GM23338 (cell line): Measurements from ENCODE around the gene RAB5IF. TPM values are rescaled to one million over a fixed set of nuclear protein-coding genes. Genes with fewer than 3 reads are reported as not detected.
A peak's percentile ranks its signal among the peaks of the same experiment; 100 is the strongest.

Experiments used
- ATAC-seq: fragments of 200-7000 bp; cut with Tn5 transposase; 3 replicates; pipeline ENCODE4 v1.9.1; 2020
- DNase-seq: peaks from one replicate; pipeline ENCODE4 v3.0.0-alpha.2; 2015; ENCODE audit warnings: low spot score
- H2AFZ ChIP-seq: fragments of 200-600 bp; sonication (generic); 2 replicates; pipeline ENCODE4 v1.8.0; 2016; ENCODE audit warnings: antibody characterized with exemption, mild to moderate bottlenecking, moderate library complexity
- H3F3A ChIP-seq: fragments of 200-600 bp; sonication (generic); replicated peaks from 2 replicates; pipeline ENCODE4 v1.8.0; 2017; ENCODE audit warnings: antibody characterized with exemption, mixed run types, low read depth
- H3K27ac ChIP-seq: fragments of 200-600 bp; sonication (generic); 2 replicates; pipeline ENCODE4 v1.6.1; 2016; ENCODE audit warnings: low read depth
- H3K27me3 ChIP-seq: fragments of 200-600 bp; sonication (generic); 2 replicates; pipeline ENCODE4 v1.8.0; 2016; ENCODE audit warnings: mild to moderate bottlenecking, mixed run types, moderate library complexity; ENCODE audit not compliant: insufficient read depth
- H3K36me3 ChIP-seq: fragments of 200-600 bp; sonication (generic); 2 replicates; pipeline ENCODE4 v1.8.0; 2016; ENCODE audit warnings: mild to moderate bottlenecking; ENCODE audit not compliant: insufficient read depth
- H3K4me1 ChIP-seq: fragments of 200-600 bp; sonication (generic); 2 replicates; pipeline ENCODE4 v1.8.0; 2016; ENCODE audit warnings: mild to moderate bottlenecking, moderate library complexity; ENCODE audit not compliant: insufficient read depth
- H3K4me2 ChIP-seq: fragments of 200-600 bp; sonication (generic); 2 replicates; pipeline ENCODE4 v1.7.1; 2017; ENCODE audit warnings: mixed run types
- H3K4me3 ChIP-seq: fragments of 200-600 bp; sonication (generic); 2 replicates; pipeline ENCODE4 v1.6.1; 2016; ENCODE audit warnings: mixed run types
- H3K79me2 ChIP-seq: fragments of 200-600 bp; sonication (generic); replicated peaks from 2 replicates; pipeline ENCODE4 v1.8.0; 2017; ENCODE audit warnings: mild to moderate bottlenecking; ENCODE audit not compliant: insufficient read depth
- H3K9me2 ChIP-seq: fragments of 200-600 bp; sonication (generic); 2 replicates; pipeline ENCODE4 v1.8.0; 2017; ENCODE audit not compliant: insufficient read depth
- H4K20me1 ChIP-seq: fragments of 200-600 bp; sonication (generic); replicated peaks from 2 replicates; pipeline ENCODE4 v1.8.0; 2017; ENCODE audit warnings: mild to moderate bottlenecking; ENCODE audit not compliant: insufficient read depth
- H3K27ac Mint-ChIP-seq: 2 replicates; pipeline ENCODE4 v1.8.0; 2020; ENCODE audit warnings: inconsistent platforms, mild to moderate bottlenecking, moderate library complexity, mixed read lengths
- H3K27me3 Mint-ChIP-seq: 3 replicates; pipeline ENCODE4 v1.8.0; 2022; ENCODE audit warnings: low read depth, mild to moderate bottlenecking, moderate library complexity, mixed read lengths, inconsistent platforms; ENCODE audit not compliant: insufficient read depth, poor library complexity
- H3K36me3 Mint-ChIP-seq: 3 replicates; pipeline ENCODE4 v1.8.0; 2021; ENCODE audit warnings: low read depth, mild to moderate bottlenecking, inconsistent platforms, moderate library complexity, mixed read lengths
- H3K4me1 Mint-ChIP-seq: 3 replicates; pipeline ENCODE4 v1.8.0; 2020; ENCODE audit warnings: mild to moderate bottlenecking, inconsistent platforms, mixed read lengths
- H3K4me3 Mint-ChIP-seq: 3 replicates; pipeline ENCODE4 v1.8.0; 2021; ENCODE audit warnings: moderate library complexity, mild to moderate bottlenecking, inconsistent platforms, mixed read lengths
- H3K9me3 Mint-ChIP-seq: 3 replicates; pipeline ENCODE4 v1.8.0; 2020; ENCODE audit warnings: moderate library complexity, mild to moderate bottlenecking, inconsistent platforms, mixed read lengths
- CREB1 ChIP-seq: fragments of 250-450 bp; sonication (Bioruptor Pico); IDR thresholded peaks from 2 replicates; pipeline ENCODE4 v1.5.0; 2020; ENCODE audit warnings: low read depth, mild to moderate bottlenecking, moderate library complexity
- CTCF ChIP-seq, 2 experiments: fragments of 200-600 bp in 1 of 2; sonication (generic) in 1 of 2; conservative IDR thresholded peaks; 2 replicates each; pipeline versions ENCODE4 v1.5.1 to v1.6.1; 2016 to 2017; ENCODE audit warnings: antibody characterized with exemption in 2 of 2, low read depth in 2 of 2, mild to moderate bottlenecking in 2 of 2, moderate library complexity in 1 of 2
- EZH2 ChIP-seq: fragments of 200-600 bp; sonication (generic); IDR thresholded peaks from one replicate; pipeline ENCODE4 v1.8.0; 2017; ENCODE audit warnings: antibody characterized with exemption, mild to moderate bottlenecking, low read depth; ENCODE audit not compliant: unreplicated experiment
- NANOG ChIP-seq: IDR thresholded peaks from 2 replicates; pipeline ENCODE4 v1.6.1; 2016; ENCODE audit warnings: antibody characterized with exemption, borderline replicate concordance
- POLR2AphosphoS5 ChIP-seq: IDR thresholded peaks from 2 replicates; pipeline ENCODE4 v1.6.1; 2016; ENCODE audit warnings: antibody characterized with exemption, low read depth
- REST ChIP-seq: IDR thresholded peaks from one replicate; pipeline ENCODE4 v1.6.1; 2018; ENCODE audit warnings: antibody characterized with exemption; ENCODE audit not compliant: unreplicated experiment
- STAT1 ChIP-seq: IDR thresholded peaks from one replicate; pipeline ENCODE4 v1.6.1; 2016; ENCODE audit warnings: antibody characterized with exemption; ENCODE audit not compliant: unreplicated experiment
- ZNF114 ChIP-seq: fragments of 250-450 bp; sonication (Bioruptor Pico); IDR thresholded peaks from 2 replicates; pipeline ENCODE4 v1.5.0; 2020; ENCODE audit warnings: mild to moderate bottlenecking, moderate library complexity
- ZNF331 ChIP-seq: fragments of 250-450 bp; sonication (Bioruptor Pico); IDR thresholded peaks from 2 replicates; pipeline ENCODE4 v1.5.0; 2020; ENCODE audit warnings: low read depth, mild to moderate bottlenecking, moderate library complexity
- polyA plus RNA-seq: library from polyadenylated mRNA; unstranded; fragments of >200 nt; fragmentation: Nextera tagmentation; extraction: Ambion mirVana; gene quantifications from 2 replicates; pipeline ENCODE4 v1.2.1, GENCODE V29; 2016
- total RNA-seq: library from RNA; depleted of rRNA; stranded (reverse); fragments of >200 nt; shearing (Covaris generic); gene quantifications from 2 replicates; pipeline ENCODE4 v1.2.3, GENCODE V29; 2014

The RAB5IF gene
- total and polyA plus RNA-seq, 2 experiments from 2014 or later, result 123 to 138 TPM

GRCh38 chr20:36605399-36606157 lies at the start of gene RAB5IF (continued):
- no peak for TF ChIP-seq REST

GRCh38 chr20:36562724-36563123 lies 42.9 kb upstream of the RAB5IF start:
- peaks cover 2% of the 10 kb centered on the region; the same call in 1 of the 2 replicates for H3K9me2 ChIP-seq
- H3K36me3 ChIP-seq, result no peaks in the 10 kb centered on the region
- Mint-ChIP-seq H3K27ac (peak overlapping the region; percentile 54; the same call in 1 of the 2 replicates), H3K9me3 (peaks cover 15% of the 10 kb centered on the region), H3K4me1 (peaks cover 18% of the 10 kb centered on the region), H3K4me3 (peak overlapping the region; percentile 35; the same call in 2 of the 3 replicates), H3K36me3 (peaks cover 30% of the 10 kb centered on the region), H3K27me3 (peaks cover 3% of the 10 kb centered on the region)
- peaks cover 26% of the 10 kb centered on the region for H3K79me2 ChIP-seq
- peaks cover 5% of the 10 kb centered on the region; the same call in 1 of the 2 replicates for H3F3A ChIP-seq
- H3K4me1 ChIP-seq, result peaks cover 14% of the 10 kb centered on the region
- TF ChIP-seq POLR2AphosphoS5 (no peak), NANOG (no peak; the same call in 1 of the 2 replicates), ZNF331 (CRISPR knock-in tag) (no peak), CTCF (conservative IDR thresholded peaks at IDR 0.05; ENCODE audit: low read depth in 2 of 2) (no peak), STAT1 (no peak), ZNF114 (CRISPR knock-in tag) (no peak), CREB1 (CRISPR knock-in tag) (peak; percentile 35; the same call in 1 of the 2 replicates), EZH2 (no peak)
- DNase-seq (peak; percentile 58), ATAC-seq (peak; percentile 90)
- H3K4me3 ChIP-seq, result no peak overlapping the region
- H3K4me2 ChIP-seq, result peak overlapping the region; percentile 67
- H3K27ac ChIP-seq, result 0 out of 2 replicates have a peak overlapping the region, but pooled peaks have one; percentile 45
- H3K27me3 ChIP-seq, result no peaks in the 10 kb centered on the region
- no peaks in the 10 kb centered on the region for H4K20me1 ChIP-seq
- H2AFZ ChIP-seq, result no peak overlapping the region
